ENCODE data around the gene CCDC184.
A peak's percentile ranks its signal among the peaks of the same experiment; 100 is the strongest.

Gene CCDC184

DNA sequence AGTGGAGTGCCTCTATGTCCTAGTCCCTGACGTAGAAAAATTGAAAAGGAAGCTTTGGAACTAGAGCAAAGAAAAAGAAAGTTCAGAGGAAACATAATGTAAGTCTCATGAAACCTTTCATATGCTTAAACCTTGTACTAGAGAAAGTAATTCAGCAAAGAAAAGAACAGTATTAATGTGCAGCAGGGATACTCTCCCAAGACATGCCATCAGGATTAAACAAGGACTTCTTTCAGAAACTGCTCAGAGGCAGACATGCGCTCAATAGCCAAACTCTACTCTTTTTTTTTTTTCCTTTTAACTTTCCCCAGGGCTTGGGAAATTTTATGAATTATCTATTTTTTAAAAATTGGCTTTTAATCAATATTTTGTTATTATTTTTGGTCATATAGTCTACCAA lies 19.0 kb upstream of the CCDC184 start:
- Histone ChIP-seq H3K4me3 (ENCODE audit: low read length) (no peak overlapping the region), H4K20me1 (ENCODE audit: control insufficient read depth, insufficient read depth, low read depth, low read length) (no peaks in the 10 kb centered on the region), H3F3A (ENCODE audit: control insufficient read depth, insufficient read depth) (0 out of 2 replicates have a peak, but pooled peaks cover under 1% of the 10 kb centered on the region), H3K36me3 (ENCODE audit: control insufficient read depth, low read length) (no peaks in the 10 kb centered on the region), H3K9me2 (replicated peaks; ENCODE audit: control insufficient read depth, low read length) (no peaks in the 10 kb centered on the region), H3K9me3 (ENCODE audit: control insufficient read depth, insufficient read depth, low read length) (no peaks in the 10 kb centered on the region), H3K4me1 (ENCODE audit: control insufficient read depth, low read length) (peaks cover 5% of the 10 kb centered on the region; the same call in 1 of the 2 replicates), H3K27me3 (ENCODE audit: control insufficient read depth, low read length) (peaks cover 5% of the 10 kb centered on the region; the same call in 1 of the 2 replicates), H3K79me2 (ENCODE audit: control insufficient read depth, low read length) (no peaks in the 10 kb centered on the region), H3K4me2 (ENCODE audit: low read length) (no peak overlapping the region), H3K27ac (ENCODE audit: low read depth, low read length) (no peak overlapping the region)
- TF ChIP-seq EZH2phosphoT487 (IDR thresholded peaks at IDR 0.05; ENCODE audit: borderline replicate concordance, low read length) (no peak), CTCF (IDR thresholded peaks at IDR 0.05; ENCODE audit: low read depth, low read length, poor library complexity, severe bottlenecking) (no peak)

DNA sequence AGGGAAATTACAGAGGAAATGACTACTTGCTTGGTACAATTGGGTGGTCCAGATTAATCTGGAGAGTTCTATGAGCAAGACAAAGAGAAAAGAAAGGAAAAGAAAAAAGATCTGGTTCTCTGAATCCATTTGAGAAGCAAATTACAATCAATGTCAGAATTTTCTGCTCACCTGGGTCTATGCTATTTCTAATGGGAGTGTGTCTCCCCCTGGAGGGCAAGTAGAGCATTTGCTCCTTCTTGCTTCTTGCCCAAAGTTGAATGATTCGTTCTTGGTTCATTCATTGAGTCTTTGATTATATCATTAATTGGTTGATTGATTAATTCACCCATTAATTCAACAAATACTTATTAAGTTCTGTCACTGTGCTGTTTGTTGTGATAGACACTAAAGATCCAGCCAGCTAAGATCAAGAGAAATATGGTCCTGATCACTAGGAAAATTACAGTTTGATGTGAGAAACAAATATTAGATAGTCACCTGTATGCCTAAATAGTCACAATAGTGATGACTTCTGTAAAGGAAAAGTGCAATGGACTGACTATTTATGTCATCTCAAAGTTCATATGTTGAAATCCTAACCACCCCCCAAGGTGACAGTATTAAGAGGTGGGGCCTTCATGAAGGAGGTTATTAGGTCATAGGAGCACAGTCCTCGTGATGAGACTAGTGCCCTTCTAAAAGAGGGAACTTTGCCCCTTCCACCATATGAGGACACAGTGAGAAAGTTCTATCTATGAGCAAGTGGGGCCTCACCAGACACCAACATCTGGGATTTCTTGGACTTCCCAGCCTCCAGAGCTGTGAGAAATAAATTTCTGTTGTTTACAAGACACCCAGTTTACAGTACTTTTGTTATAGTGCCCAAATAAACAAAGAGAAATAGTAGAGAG lies 18.1 kb upstream of the CCDC184 start:
- Histone ChIP-seq H3K27me3 (ENCODE audit: control insufficient read depth, low read length) (peaks cover 5% of the 10 kb centered on the region; the same call in 1 of the 2 replicates), H3K79me2 (ENCODE audit: control insufficient read depth, low read length) (no peaks in the 10 kb centered on the region), H3K27ac (ENCODE audit: low read depth, low read length) (no peak overlapping the region), H3K4me3 (ENCODE audit: low read length) (no peak overlapping the region), H3K4me1 (ENCODE audit: control insufficient read depth, low read length) (peaks cover under 1% of the 10 kb centered on the region; the same call in 1 of the 2 replicates), H3F3A (ENCODE audit: control insufficient read depth, insufficient read depth) (no peaks in the 10 kb centered on the region), H3K9me3 (ENCODE audit: control insufficient read depth, insufficient read depth, low read length) (no peaks in the 10 kb centered on the region), H3K9me2 (replicated peaks; ENCODE audit: control insufficient read depth, low read length) (no peaks in the 10 kb centered on the region), H3K36me3 (ENCODE audit: control insufficient read depth, low read length) (no peaks in the 10 kb centered on the region), H3K4me2 (ENCODE audit: low read length) (no peak overlapping the region), H4K20me1 (ENCODE audit: control insufficient read depth, insufficient read depth, low read depth, low read length) (no peaks in the 10 kb centered on the region)
- TF ChIP-seq EZH2phosphoT487 (IDR thresholded peaks at IDR 0.05; ENCODE audit: borderline replicate concordance, low read length), result no peak
- TF ChIP-seq CTCF (IDR thresholded peaks at IDR 0.05; ENCODE audit: low read depth, low read length, poor library complexity, severe bottlenecking), result peak; percentile 91

- Histone ChIP-seq H3K27me3 (ENCODE audit: control insufficient read depth, low read length) (peaks cover 5% of the 10 kb centered on the region), H3F3A (ENCODE audit: control insufficient read depth, insufficient read depth) (no peaks in the 10 kb centered on the region), H3K4me1 (ENCODE audit: control insufficient read depth, low read length) (no peaks in the 10 kb centered on the region), H3K9me3 (ENCODE audit: control insufficient read depth, insufficient read depth, low read length) (no peaks in the 10 kb centered on the region), H3K4me2 (ENCODE audit: low read length) (no peak overlapping the region), H3K79me2 (ENCODE audit: control insufficient read depth, low read length) (no peaks in the 10 kb centered on the region), H4K20me1 (ENCODE audit: control insufficient read depth, insufficient read depth, low read depth, low read length) (no peaks in the 10 kb centered on the region), H3K36me3 (ENCODE audit: control insufficient read depth, low read length) (no peaks in the 10 kb centered on the region), H3K9me2 (replicated peaks; ENCODE audit: control insufficient read depth, low read length) (no peaks in the 10 kb centered on the region), H3K4me3 (ENCODE audit: low read length) (no peak overlapping the region), H3K27ac (ENCODE audit: low read depth, low read length) (no peak overlapping the region)
- TF ChIP-seq CTCF (IDR thresholded peaks at IDR 0.05; ENCODE audit: low read depth, low read length, poor library complexity, severe bottlenecking) (no peak), EZH2phosphoT487 (IDR thresholded peaks at IDR 0.05; ENCODE audit: borderline replicate concordance, low read length) (no peak)
Observed at GRCh38 chr12:48169011-48169410, 14.4 kb upstream of the CCDC184 start.

All from DOHH2 (cell line).